ENCODE results near the gene CZIB.
A peak's percentile ranks its signal among the peaks of the same experiment; 100 is the strongest.

The CZIB gene

DNA sequence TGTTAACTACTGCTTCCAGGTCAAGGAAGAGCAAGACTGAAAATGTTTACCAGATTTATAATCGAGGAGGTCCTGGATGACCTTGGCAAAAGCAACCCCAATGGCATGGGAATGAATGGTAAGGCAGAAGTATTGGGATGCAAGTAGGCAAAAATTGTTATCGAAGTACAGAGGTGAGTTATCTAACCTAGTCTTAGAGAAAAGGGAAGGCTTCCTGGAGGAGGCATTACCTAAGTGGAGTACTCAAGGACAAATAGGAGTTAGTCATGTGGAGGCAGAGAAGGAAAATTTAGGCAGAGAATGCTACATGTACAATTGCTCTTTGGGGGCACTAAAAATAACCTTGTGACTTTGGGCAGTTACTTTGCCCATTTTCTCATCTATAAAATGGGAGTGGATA, 21.4 kb upstream of the CZIB start:
- no peak for TF ChIP-seq CTCF (conservative IDR thresholded peaks at IDR 0.05; ENCODE audit: low read depth, low read length)
- DNase-seq (ENCODE audit: low read depth) = no peak
- no peak overlapping the region for H3K4me3 ChIP-seq (ENCODE audit: low read depth, low read length)

- TF ChIP-seq CTCF (conservative IDR thresholded peaks at IDR 0.05; ENCODE audit: low read depth, low read length) = no peak
- peak within 1 kb of the TSS; percentile 95 for H3K4me3 ChIP-seq (ENCODE audit: low read depth, low read length)
- peak; percentile 97 for DNase-seq (ENCODE audit: low read depth)
These were observed 18.0 kb upstream of the CZIB start, which contains the start of gene MAGOH for GRCh38 chr1:53238197-53239155. TSS of gene MAGOH (minus strand) at chr1:53238518. CDS start at chr1:53238448, 70 bp downstream.

- TF ChIP-seq CTCF (conservative IDR thresholded peaks at IDR 0.05; ENCODE audit: low read depth, low read length) = no peak
These were observed 17.2 kb upstream of the CZIB start for GRCh38 chr1:53237638-53238037.

DNA sequence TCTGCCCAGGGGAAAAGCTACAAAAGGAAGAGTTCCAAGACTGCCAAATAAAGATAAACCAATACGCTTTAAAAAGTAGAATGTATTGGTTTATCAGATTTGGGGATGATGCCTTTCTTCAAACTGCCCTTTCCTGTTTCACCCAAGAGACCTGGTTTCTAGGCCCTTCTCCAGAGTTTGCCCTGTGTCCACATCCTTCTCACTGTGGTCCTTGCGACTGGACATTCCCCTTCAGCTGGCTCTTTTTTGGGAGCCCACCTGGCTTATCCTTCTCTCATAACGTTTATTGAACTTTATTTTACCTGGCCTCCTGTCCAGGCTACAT, 490 bp upstream of the CZIB start:
- no peak for TF ChIP-seq CTCF (conservative IDR thresholded peaks at IDR 0.05; ENCODE audit: low read depth, low read length)
- DNase-seq (ENCODE audit: low read depth) = no peak
- peak overlapping the region; percentile 81 for H3K4me3 ChIP-seq (ENCODE audit: low read depth, low read length)

More at GRCh38 chr1:53237638-53238037, 17.2 kb upstream of the CZIB start:
- peak overlapping the region; percentile 95 for H3K4me3 ChIP-seq (ENCODE audit: low read depth, low read length)
- no peak for DNase-seq (ENCODE audit: low read depth)

DNA sequence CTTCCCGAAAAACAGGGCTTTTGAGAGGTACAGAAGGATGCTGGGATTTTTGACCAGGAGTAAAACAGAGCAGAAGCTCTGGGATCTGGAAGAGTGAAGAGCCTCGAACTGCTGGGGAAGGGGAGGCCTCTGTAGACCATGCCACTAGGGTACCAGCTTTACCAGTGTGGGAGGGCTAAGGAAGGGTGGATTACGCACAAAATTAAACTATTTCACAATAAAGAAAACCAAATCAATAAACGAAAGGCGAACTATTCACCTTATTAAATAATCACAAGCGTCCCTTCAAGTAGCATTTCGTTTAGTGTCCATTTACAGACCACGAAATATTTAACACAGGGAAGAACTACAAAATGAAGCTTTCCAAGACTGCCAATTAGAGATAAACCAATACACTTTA, 723 bp downstream of the CZIB start:
- H3K4me3 ChIP-seq (ENCODE audit: low read depth, low read length) = peak overlapping the region; percentile 81
- no peak for DNase-seq (ENCODE audit: low read depth)
- TF ChIP-seq CTCF (conservative IDR thresholded peaks at IDR 0.05; ENCODE audit: low read depth, low read length) = no peak

DNA sequence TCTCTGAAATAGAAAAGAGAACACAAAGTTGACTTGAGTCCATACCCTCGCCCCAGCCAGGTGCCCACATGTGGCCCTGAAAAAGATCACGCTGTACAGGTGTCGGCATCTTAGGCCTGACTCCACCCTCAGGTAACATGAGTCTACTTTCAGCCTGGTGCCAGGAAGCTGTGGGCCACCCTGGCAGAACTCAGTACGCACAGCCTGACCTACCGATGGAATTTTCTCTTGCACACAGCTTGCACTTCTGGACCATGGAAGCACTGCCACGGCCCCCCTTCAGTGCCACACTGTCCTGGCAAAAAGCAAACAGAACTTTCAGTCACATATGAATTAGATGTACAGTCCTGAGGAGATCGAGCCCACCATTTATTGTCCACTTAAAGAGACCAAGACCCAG, 2.2 kb downstream of the CZIB start:
- H3K4me3 ChIP-seq (ENCODE audit: low read depth, low read length) = no peak overlapping the region
- no peak for DNase-seq (ENCODE audit: low read depth)
- no peak for TF ChIP-seq CTCF (conservative IDR thresholded peaks at IDR 0.05; ENCODE audit: low read depth, low read length)

All from choroid plexus epithelial cell (primary cell).